B cell (primary cell): ENCODE data around the gene HMCN1.

Source experiments
- CTCF ChIP-seq: fragments of 200-600 bp; IDR thresholded peaks from one replicate; pipeline ENCODE4 v1.8.0; 2022; ENCODE audit warnings: antibody characterized with exemption, mild to moderate bottlenecking
- EZH2 ChIP-seq: IDR thresholded peaks from 2 replicates; pipeline ENCODE4 v1.6.1; 2012; ENCODE audit warnings: borderline replicate concordance, low read depth, mild to moderate bottlenecking, moderate library complexity, low read length; ENCODE audit not compliant: insufficient read depth, poor library complexity, severe bottlenecking

DNA sequence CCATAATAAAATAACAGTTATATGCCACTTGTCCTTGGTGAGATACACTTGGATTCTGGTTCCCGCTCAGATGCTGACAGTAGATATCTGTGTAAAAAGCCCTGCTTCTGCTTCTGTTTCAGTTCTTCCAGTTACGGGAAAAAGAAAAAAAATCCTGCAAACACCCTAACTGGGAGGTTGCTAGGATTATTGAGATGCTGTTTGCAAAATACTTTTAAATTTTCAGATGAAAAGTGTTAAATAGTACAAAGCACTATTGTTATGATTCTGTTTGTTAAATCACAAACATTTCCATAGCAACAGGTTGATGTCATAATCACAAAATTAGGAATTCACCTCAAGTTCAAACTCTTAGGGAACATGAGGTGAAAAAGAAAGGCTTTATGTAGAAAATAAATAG is 232.3 kb downstream of the HMCN1 start:
- no peak for TF ChIP-seq CTCF
- TF ChIP-seq EZH2, result no peak
